Subcutaneous adipose tissue (tissue), 4 donors: Measurements from ENCODE around the gene SCUBE1. TPM values are rescaled to one million over a fixed set of nuclear protein-coding genes. Genes with fewer than 3 reads are reported as not detected.

ENCODE experiments used
- CTCF ChIP-seq: fragments of 450-650 bp; IDR thresholded peaks from one replicate; pipeline ENCODE4 v1.5.1; 2016; ENCODE audit warnings: low read depth, mild to moderate bottlenecking, control low read depth, antibody characterized with exemption, moderate library complexity
- total RNA-seq, 4 donors: library from RNA; depleted of rRNA; stranded (reverse); fragments of >200 nt; gene quantifications; one replicate each; pipeline ENCODE4 v1.1.0, GENCODE V29; 2016

The SCUBE1 gene
- total RNA-seq, 4 donors from 2014 or later: 0.66 to 4.6 (median 1.7) TPM

- TF ChIP-seq CTCF: no peak
Measured at GRCh38 chr22:43154887-43155536, 188.2 kb downstream of the SCUBE1 start.

- TF ChIP-seq CTCF: no peak
Measured at GRCh38 chr22:43153899-43154298, 189.3 kb downstream of the SCUBE1 start.

- no peak for TF ChIP-seq CTCF
Measured at GRCh38 chr22:43152357-43153071, 190.7 kb downstream of the SCUBE1 start.

- no peak for TF ChIP-seq CTCF
Measured at GRCh38 chr22:43152003-43152356, 191.2 kb downstream of the SCUBE1 start.

GRCh38 chr22:43151251-43152002, 191.7 kb downstream of the SCUBE1 start, which contains the start of gene TSPO:
TSS of gene TSPO (plus strand) at chr22:43151559. CDS start at chr22:43159239, 7,680 bp downstream.
- TF ChIP-seq CTCF: no peak

- TF ChIP-seq CTCF: no peak
Measured at GRCh38 chr22:43150731-43151206, 192.4 kb downstream of the SCUBE1 start.

GRCh38 chr22:43148581-43148980, 194.6 kb downstream of the SCUBE1 start:
- no peak for TF ChIP-seq CTCF
